MG63 (cell line): Measurements from ENCODE around the gene KIAA2012. TPM values are rescaled to one million over a fixed set of nuclear protein-coding genes. Genes with fewer than 3 reads are reported as not detected.
A peak's percentile ranks its signal among the peaks of the same experiment; 100 is the strongest.

Experiments
- DNase-seq: peaks from one replicate; pipeline ENCODE4 v3.0.0-alpha.2; 2020
- H3K27me3 ChIP-seq: fragments of 250-450 bp; sonication (Bioruptor Pico); 2 replicates; pipeline ENCODE4 v1.5.1; 2020; ENCODE audit warnings: mild to moderate bottlenecking, moderate library complexity
- H3K36me3 ChIP-seq: fragments of 250-450 bp; sonication (Bioruptor Pico); 2 replicates; pipeline ENCODE4 v1.5.1; 2020; ENCODE audit warnings: mild to moderate bottlenecking, moderate library complexity
- H3K4me3 ChIP-seq: fragments of 250-450 bp; sonication (Bioruptor Pico); 2 replicates; pipeline ENCODE4 v1.5.1; 2020; ENCODE audit warnings: mild to moderate bottlenecking, moderate library complexity
- H3K9me3 ChIP-seq: fragments of 250-450 bp; sonication (Bioruptor Pico); 2 replicates; pipeline ENCODE4 v1.5.1; 2020; ENCODE audit warnings: mild to moderate bottlenecking, moderate library complexity
- total RNA-seq: library from RNA; depleted of rRNA; stranded (reverse); fragments of >200 nt; shearing (Covaris generic); gene quantifications from 2 replicates; pipeline ENCODE4 v1.2.3, GENCODE V29; 2014; ENCODE audit warnings: low replicate concordance

KIAA2012 gene
- total RNA-seq, 1 experiment from 2014 or later: not detected

- no peak for DNase-seq
Measured at GRCh38 chr2:202172439-202173211, 99.6 kb downstream of the KIAA2012 start.

DNA sequence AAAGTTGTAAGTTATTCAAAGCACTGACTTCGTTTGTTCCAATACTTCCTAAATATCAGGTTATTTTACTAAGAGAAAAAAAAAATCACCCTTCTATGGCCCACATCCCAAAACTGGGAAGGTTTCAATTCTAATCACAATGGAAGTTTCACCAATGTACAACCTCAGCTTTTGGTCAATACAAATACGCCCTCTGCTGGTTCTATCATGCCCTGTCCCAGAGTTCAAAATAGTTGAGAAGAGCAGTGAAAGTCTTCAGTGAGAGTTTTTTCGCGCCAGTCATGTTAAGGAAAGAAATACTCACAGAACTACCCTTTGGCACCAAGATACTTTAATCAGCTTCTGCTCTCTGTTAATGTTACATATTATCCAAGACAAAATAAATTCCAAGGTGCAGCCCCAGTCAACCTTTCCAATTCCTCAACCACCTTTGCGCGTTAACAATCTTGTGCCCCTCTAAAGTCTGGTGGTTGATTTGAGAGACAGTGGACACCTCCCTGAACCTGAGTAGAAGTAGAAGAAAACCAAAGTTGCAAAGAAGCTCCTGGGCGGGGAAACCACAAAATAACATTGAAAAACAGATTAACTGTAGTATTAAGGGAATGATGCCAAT, 105.4 kb downstream of the KIAA2012 start:
- Histone ChIP-seq H3K27me3 (no peaks in the 10 kb centered on the region), H3K36me3 (no peaks in the 10 kb centered on the region), H3K9me3 (no peaks in the 10 kb centered on the region; the same call in 1 of the 2 replicates), H3K4me3 (no peak overlapping the region)
- peak; percentile 36 for DNase-seq

More at GRCh38 chr2:202172439-202173211, 99.6 kb downstream of the KIAA2012 start:
- no peak overlapping the region for H3K4me3 ChIP-seq
- H3K36me3 ChIP-seq: no peaks in the 10 kb centered on the region
- H3K27me3 ChIP-seq: no peaks in the 10 kb centered on the region
- no peaks in the 10 kb centered on the region; the same call in 1 of the 2 replicates for H3K9me3 ChIP-seq

DNA sequence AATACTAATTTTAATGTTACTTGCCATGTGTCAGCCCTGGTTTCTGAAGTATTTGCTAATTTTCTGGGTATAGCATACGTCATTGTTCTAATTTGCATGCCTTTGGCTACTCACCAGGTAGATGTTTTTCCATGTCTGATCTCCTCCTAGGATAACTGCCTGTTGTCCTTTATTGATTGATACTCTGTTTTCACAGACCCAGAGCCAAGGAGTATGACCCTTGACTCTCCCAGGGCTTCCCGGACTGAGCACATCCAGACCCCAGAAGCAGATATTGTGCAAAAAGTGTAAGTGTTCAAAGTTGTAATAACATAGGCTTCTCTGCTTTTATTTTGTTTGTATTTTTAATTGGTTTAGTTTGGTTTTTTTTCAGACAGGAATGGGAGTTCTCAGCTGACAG, 111.5 kb downstream of the KIAA2012 start:
- no peaks in the 10 kb centered on the region for H3K9me3 ChIP-seq
- no peak overlapping the region for H3K4me3 ChIP-seq

DNA sequence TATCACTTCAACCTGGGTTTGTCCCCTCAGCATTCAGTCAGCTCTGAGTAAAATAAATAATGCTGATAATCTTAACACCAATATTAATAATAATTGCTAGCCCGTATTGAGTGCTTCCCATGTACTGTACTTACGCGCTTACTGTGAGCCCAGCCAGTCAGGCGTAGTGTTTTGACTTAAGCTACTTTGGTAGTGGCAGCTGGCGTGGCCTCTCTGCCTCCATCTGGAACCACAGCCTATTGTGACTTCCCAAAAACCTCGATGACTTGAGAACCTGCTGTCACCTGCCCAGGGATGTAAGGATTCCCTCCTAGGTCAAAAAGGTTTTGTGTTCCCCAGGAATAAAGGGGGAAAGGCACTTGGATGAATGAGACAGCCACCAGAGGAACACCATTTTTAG, 112.1 kb downstream of the KIAA2012 start:
- Histone ChIP-seq H3K27me3 (no peaks in the 10 kb centered on the region), H3K36me3 (no peaks in the 10 kb centered on the region), H3K9me3 (no peaks in the 10 kb centered on the region), H3K4me3 (no peak overlapping the region)
- DNase-seq: no peak

More for the DNA sequence above, 111.5 kb downstream of the KIAA2012 start:
- H3K27me3 ChIP-seq: no peaks in the 10 kb centered on the region
- no peak for DNase-seq
- H3K36me3 ChIP-seq: no peaks in the 10 kb centered on the region

DNA sequence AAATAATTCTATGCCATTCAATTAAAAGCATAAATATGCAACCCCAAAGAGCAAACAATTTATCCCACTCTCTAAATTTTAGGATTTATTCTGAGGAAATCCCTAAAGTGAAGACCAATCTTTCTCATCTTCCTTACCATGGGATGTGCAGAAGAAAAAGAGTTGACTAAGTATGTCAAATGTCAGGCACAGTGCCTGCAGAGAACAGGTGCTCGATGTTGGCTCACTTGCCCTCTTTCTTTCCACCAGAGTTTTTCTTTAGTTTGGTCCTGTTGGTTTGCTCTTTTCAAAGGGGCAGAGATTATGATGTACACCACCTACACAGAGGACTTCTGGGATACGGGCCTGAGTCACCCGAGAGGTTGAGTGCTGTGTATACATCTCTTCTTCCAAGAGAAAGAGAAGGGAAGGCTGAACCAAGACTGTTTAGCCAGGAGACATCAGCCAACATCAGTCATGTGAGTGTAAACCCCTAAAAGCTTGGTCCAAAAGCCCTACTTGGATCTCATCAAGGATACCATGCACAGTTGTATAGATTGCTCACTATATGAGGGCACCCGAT, 113.7 kb downstream of the KIAA2012 start:
- Histone ChIP-seq H3K36me3 (no peaks in the 10 kb centered on the region), H3K27me3 (no peaks in the 10 kb centered on the region), H3K9me3 (no peaks in the 10 kb centered on the region), H3K4me3 (no peak overlapping the region)
- DNase-seq: peak; percentile 11

DNA sequence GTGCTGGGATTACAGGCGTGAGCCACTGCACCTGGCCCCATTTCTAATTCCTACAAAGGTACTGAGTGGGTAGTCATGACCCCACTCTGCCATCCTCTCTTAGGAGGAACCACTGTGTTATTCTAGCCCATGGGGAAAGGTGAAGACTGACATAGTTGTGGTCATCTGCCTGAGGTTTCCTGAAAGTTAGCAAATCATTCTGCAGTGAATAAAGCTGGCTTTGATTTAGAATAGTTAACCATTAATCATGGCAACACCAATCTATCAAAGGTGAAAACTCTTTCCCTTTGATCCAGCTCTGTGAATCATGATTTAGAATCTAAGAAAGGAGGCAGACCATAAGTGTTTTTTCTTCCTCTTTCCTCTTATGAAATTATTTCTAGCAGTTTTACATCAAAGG, 114.5 kb downstream of the KIAA2012 start:
- DNase-seq: no peak
- Histone ChIP-seq H3K4me3 (no peak overlapping the region), H3K9me3 (no peaks in the 10 kb centered on the region), H3K36me3 (no peaks in the 10 kb centered on the region), H3K27me3 (no peaks in the 10 kb centered on the region)

- Histone ChIP-seq H3K36me3 (no peaks in the 10 kb centered on the region), H3K27me3 (no peaks in the 10 kb centered on the region), H3K9me3 (no peaks in the 10 kb centered on the region), H3K4me3 (no peak overlapping the region)
- no peak for DNase-seq
Measured at GRCh38 chr2:202193305-202193704, 120.2 kb downstream of the KIAA2012 start.

DNA sequence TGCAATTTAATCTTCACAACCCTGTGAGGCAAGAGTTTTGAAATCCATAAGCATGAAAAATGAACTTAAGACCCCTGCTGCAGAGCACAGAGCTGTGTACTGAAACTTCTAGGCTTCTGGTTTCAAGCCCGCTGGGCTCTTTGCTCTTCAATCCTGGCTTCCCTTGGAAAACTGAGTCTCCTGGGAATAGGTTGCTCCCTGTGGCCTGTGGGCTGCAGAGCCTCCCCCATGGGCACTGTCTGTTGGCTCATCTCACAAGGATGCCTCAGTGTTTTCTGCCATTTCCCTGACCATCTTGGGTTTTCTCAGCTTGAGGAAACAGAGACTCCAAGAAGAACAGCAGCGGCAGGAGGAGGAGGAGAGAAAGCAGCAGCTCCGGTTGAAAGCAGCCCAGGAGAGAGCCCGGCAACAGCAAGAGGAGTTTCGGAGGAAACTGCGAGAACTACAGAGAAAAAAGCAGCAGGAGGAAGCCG, 120.9 kb downstream of the KIAA2012 start:
- H3K27me3 ChIP-seq: no peaks in the 10 kb centered on the region
- DNase-seq: no peak
- H3K4me3 ChIP-seq: no peak overlapping the region
- no peaks in the 10 kb centered on the region for H3K9me3 ChIP-seq
- H3K36me3 ChIP-seq: no peaks in the 10 kb centered on the region

GRCh38 chr2:202194418-202194817, 121.4 kb downstream of the KIAA2012 start:
- Histone ChIP-seq H3K4me3 (no peak overlapping the region), H3K27me3 (no peaks in the 10 kb centered on the region), H3K9me3 (no peaks in the 10 kb centered on the region), H3K36me3 (no peaks in the 10 kb centered on the region)
- no peak for DNase-seq

DNA sequence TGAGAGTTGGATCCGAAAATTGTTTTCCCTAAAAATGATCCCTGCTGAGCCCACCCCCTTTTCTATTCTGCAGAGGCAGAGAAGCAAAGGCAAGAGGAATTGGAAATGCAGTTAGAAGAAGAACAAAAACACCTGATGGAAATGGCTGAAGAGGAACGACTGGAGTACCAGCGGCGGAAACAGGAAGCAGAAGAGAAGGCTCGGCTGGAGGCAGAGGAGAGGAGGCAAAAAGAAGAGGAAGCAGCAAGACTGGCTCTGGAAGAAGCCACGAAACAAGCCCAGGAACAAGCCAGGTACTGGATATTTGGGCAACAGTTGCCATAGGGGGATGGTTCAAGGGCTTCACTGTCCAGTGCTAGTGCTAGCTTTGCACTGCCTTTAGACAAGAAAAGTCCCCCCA, 123.7 kb downstream of the KIAA2012 start:
- no peak overlapping the region for H3K4me3 ChIP-seq
- H3K9me3 ChIP-seq: no peaks in the 10 kb centered on the region
- H3K27me3 ChIP-seq: no peaks in the 10 kb centered on the region
- DNase-seq: no peak
- H3K36me3 ChIP-seq: no peaks in the 10 kb centered on the region

- no peak for DNase-seq
- Histone ChIP-seq H3K9me3 (no peaks in the 10 kb centered on the region), H3K36me3 (peaks cover 14% of the 10 kb centered on the region), H3K27me3 (no peaks in the 10 kb centered on the region), H3K4me3 (no peak overlapping the region)
Measured at GRCh38 chr2:202201220-202202160, 128.4 kb downstream of the KIAA2012 start.

- Histone ChIP-seq H3K36me3 (peaks cover 28% of the 10 kb centered on the region), H3K4me3 (no peak overlapping the region)
- no peak for DNase-seq
Measured at GRCh38 chr2:202203348-202203747, 130.3 kb downstream of the KIAA2012 start.

DNA sequence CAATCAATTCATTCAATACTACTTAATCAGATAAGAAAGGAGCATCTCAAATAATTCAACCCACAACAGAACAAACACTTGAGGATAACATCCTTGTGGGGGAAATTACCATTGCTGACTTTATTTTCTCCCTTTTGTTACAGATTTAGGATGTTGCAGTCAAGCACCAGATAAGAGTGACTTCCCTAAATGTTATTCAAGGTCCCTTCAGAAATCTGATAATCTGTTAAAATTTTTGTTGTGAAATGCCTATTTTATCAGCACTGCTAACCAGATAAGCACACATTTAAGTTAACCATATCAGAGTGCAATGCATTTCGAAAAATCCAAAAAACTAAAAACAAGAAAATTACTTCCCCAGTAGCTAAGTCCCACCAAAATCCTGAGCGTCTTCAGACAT, 131.8 kb downstream of the KIAA2012 start:
- Histone ChIP-seq H3K4me3 (no peak overlapping the region), H3K36me3 (peaks cover 29% of the 10 kb centered on the region)
- DNase-seq: no peak

More at GRCh38 chr2:202203348-202203747, 130.3 kb downstream of the KIAA2012 start:
- Histone ChIP-seq H3K27me3 (no peaks in the 10 kb centered on the region), H3K9me3 (no peaks in the 10 kb centered on the region)

GRCh38 chr2:202208526-202208925, 135.5 kb downstream of the KIAA2012 start:
- no peak for DNase-seq
- Histone ChIP-seq H3K9me3 (no peaks in the 10 kb centered on the region), H3K27me3 (no peaks in the 10 kb centered on the region), H3K4me3 (no peak overlapping the region), H3K36me3 (peaks cover 55% of the 10 kb centered on the region)

More for the DNA sequence above, 131.8 kb downstream of the KIAA2012 start:
- Histone ChIP-seq H3K9me3 (no peaks in the 10 kb centered on the region), H3K27me3 (no peaks in the 10 kb centered on the region)

DNA sequence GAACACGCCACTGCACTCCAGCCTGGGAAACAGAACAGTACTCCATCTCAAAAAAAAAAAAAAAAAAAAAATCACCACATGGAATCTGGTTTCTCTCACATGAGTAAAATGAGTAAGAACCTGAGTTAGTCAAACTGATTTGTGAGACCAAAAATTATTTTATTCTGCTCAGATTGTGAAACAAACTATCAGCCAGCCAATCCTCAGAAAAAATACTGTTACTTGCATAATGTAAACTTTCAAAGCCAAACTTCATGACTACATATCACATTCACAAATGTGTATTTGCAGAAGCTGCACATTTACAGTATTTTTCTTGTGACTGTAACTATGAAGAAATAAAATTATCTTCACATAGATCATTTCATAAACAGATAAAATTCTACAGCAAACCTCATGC, 142.1 kb downstream of the KIAA2012 start:
- no peaks in the 10 kb centered on the region for H3K9me3 ChIP-seq
- no peak overlapping the region for H3K4me3 ChIP-seq
- DNase-seq: no peak
- H3K36me3 ChIP-seq: peaks cover 55% of the 10 kb centered on the region
- H3K27me3 ChIP-seq: no peaks in the 10 kb centered on the region

DNA sequence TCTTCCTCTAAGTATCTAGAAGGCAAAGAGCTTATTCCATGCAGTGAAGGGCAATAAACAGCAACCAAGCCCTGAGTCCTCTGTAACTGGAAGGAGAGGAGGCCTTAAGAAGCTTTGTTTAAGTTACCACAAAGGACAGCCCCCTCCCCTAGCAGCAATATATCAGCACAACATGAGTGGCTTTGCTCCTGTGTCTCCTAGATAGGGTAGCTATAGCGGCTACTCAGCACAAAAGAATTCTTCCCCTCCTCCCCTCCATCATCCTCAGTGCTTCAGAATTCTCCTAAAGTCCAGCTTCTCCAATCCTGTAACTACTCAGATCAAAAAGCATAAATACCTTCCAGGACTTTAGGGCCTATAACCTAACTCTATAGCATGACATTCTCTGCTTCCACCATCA, 148.8 kb downstream of the KIAA2012 start:
- H3K9me3 ChIP-seq: no peaks in the 10 kb centered on the region
- H3K27me3 ChIP-seq: no peaks in the 10 kb centered on the region
- DNase-seq: no peak
- no peak overlapping the region for H3K4me3 ChIP-seq
- H3K36me3 ChIP-seq: peaks cover 48% of the 10 kb centered on the region
